A549 treated with dexamethasone at 1 μM for 4 hours (cell line): ENCODE data around the gene RASGRP2. TPM values are rescaled to one million over a fixed set of nuclear protein-coding genes. Genes with fewer than 3 reads are reported as not detected.

ENCODE experiments used
- total RNA-seq: library from RNA; stranded (reverse); fragments of 200-300 nt; extraction: Qiagen RNA extraction; gene quantifications from 5 replicates; pipeline ENCODE4 v1.2.3, GENCODE V29; 2022

RASGRP2 gene
- total RNA-seq, result 0.71 to 2.2 TPM (median 1.6 TPM) in 5 replicates

GRCh38 chr11:64743591-64744543 lies at the start of gene RASGRP2:
TSS of gene RASGRP2 (minus strand) at chr11:64744142. CDS start at chr11:64742866, 1,276 bp downstream.

GRCh38 chr11:64778473-64779298 lies 34.7 kb upstream of the RASGRP2 start, which contains the start of gene SF1:
TSS of gene SF1 (minus strand) at chr11:64778542. CDS start at chr11:64778392, 150 bp downstream.

GRCh38 chr11:64759722-64760719 lies 16.1 kb upstream of the RASGRP2 start, which contains the start of gene PYGM:
TSS of gene PYGM (minus strand) at chr11:64759974. CDS start at chr11:64759898, 76 bp downstream.

GRCh38 chr11:64723117-64723906 lies 20.6 kb downstream of the RASGRP2 start, which contains the start of gene NRXN2:
TSS of gene NRXN2 (minus strand) at chr11:64723197. CDS start at chr11:64713699, 9,498 bp downstream.

Other genes starting within 250 kb of the RASGRP2 start
- gene SLC22A11, start 188.2 kb downstream of the RASGRP2 start, total RNA-seq, result 0.03 to 0.09 TPM (median 0.06 TPM) in 4 of 5 replicates, not detected in the other
- gene SLC22A12, start 152.9 kb downstream of the RASGRP2 start, total RNA-seq, result not detected in 5 replicates
- 0.13 to 0.31 TPM (median 0.20 TPM) in 5 replicates for gene NRXN2, start 20.9 kb downstream of the RASGRP2 start, total RNA-seq
- gene PYGM, start 15.8 kb upstream of the RASGRP2 start, total RNA-seq, result 0.17 to 0.69 TPM (median 0.39 TPM) in 5 replicates
- gene SF1, start 34.4 kb upstream of the RASGRP2 start, total RNA-seq, result 167 to 200 TPM (median 182 TPM) in 5 replicates
- 5.4 to 9.2 TPM (median 8.5 TPM) in 5 replicates for gene MAP4K2, start 59.1 kb upstream of the RASGRP2 start, total RNA-seq
- 23.5 to 42.2 TPM (median 41.1 TPM) in 5 replicates for gene MEN1, start 66.4 kb upstream of the RASGRP2 start, total RNA-seq
- gene CDC42BPG, start 100.5 kb upstream of the RASGRP2 start, total RNA-seq, result 1.0 to 1.6 TPM (median 1.5 TPM) in 5 replicates
- gene EHD1, start 134.5 kb upstream of the RASGRP2 start, total RNA-seq, result 83.3 to 124 TPM (median 119 TPM) in 5 replicates
- 11.0 to 20.8 TPM (median 19.2 TPM) in 5 replicates for gene ATG2A, start 173.1 kb upstream of the RASGRP2 start, total RNA-seq
- gene PPP2R5B, start 180.5 kb upstream of the RASGRP2 start, total RNA-seq, result 3.5 to 4.4 TPM (median 4.1 TPM) in 5 replicates
- not detected in 5 replicates for gene GPHA2, start 191.8 kb upstream of the RASGRP2 start, total RNA-seq
- gene MAJIN, start 228.0 kb upstream of the RASGRP2 start, total RNA-seq, result not detected in 5 replicates